Activated naive CD4-positive, alpha-beta T cell treated with Interleukin-2 at 50 U/mL for 16 hours (primary cell): Measurements from ENCODE around the gene LZTR1.

Experiments used
- DNase-seq: peaks from one replicate; pipeline ENCODE4 v3.0.0-alpha.2; 2020

The LZTR1 gene

GRCh38 chr22:20983081-20983771 lies 1.1 kb downstream of the LZTR1 start:
- DNase-seq: no peak

- no peak for DNase-seq
These were observed 3.6 kb downstream of the LZTR1 start for GRCh38 chr22:20985720-20986119.

- no peak for DNase-seq
These were observed 4.3 kb downstream of the LZTR1 start for GRCh38 chr22:20986365-20986764.

GRCh38 chr22:20987375-20987774 lies 5.3 kb downstream of the LZTR1 start:
- DNase-seq: no peak

GRCh38 chr22:20988573-20989322 lies 6.7 kb downstream of the LZTR1 start:
- no peak for DNase-seq

- DNase-seq: no peak
These were observed 7.4 kb downstream of the LZTR1 start for GRCh38 chr22:20989323-20990138.

- no peak for DNase-seq
These were observed 8.4 kb downstream of the LZTR1 start for GRCh38 chr22:20990184-20991180.

GRCh38 chr22:20991252-20992055 lies 9.4 kb downstream of the LZTR1 start:
- DNase-seq: no peak

GRCh38 chr22:20992056-20992442 lies 10.0 kb downstream of the LZTR1 start:
- DNase-seq: no peak

- no peak for DNase-seq
These were observed 10.6 kb downstream of the LZTR1 start for GRCh38 chr22:20992456-20993303.

- no peak for DNase-seq
These were observed 11.4 kb downstream of the LZTR1 start for GRCh38 chr22:20993304-20994127.

- DNase-seq: no peak
These were observed 12.2 kb downstream of the LZTR1 start for GRCh38 chr22:20994128-20994901.

GRCh38 chr22:20994902-20995241 lies 12.8 kb downstream of the LZTR1 start:
- DNase-seq: no peak

GRCh38 chr22:20995329-20996030 lies 13.4 kb downstream of the LZTR1 start:
- no peak for DNase-seq

- DNase-seq: no peak
These were observed 13.9 kb downstream of the LZTR1 start for GRCh38 chr22:20996031-20996410.

- no peak for DNase-seq
These were observed 14.8 kb downstream of the LZTR1 start for GRCh38 chr22:20996598-20997535.
